Activated T-cell treated with anti-CD3 and anti-CD28 coated beads, Interleukin-2, amount 50 U/mL, for 4 hours (primary cell): Measurements from ENCODE around the gene OR2T5. TPM values are rescaled to one million over a fixed set of nuclear protein-coding genes. Genes with fewer than 3 reads are reported as not detected.
"Not testable (repeated sequence)": the region's sequence is repeated elsewhere in the genome, so short reads cannot be mapped to it uniquely, and the experiment has no call there.

Experiments
- ATAC-seq, 2 donors: fragments of 200-7000 bp; cut with Tn5 transposase; one replicate each; pipeline ENCODE4 v1.10.0; 2021
- DNase-seq: peaks from one replicate; pipeline ENCODE4 v3.0.0-alpha.2; 2020
- H3K27me3 Mint-ChIP-seq: one replicate; pipeline ENCODE4 v1.8.0; 2021; ENCODE audit warnings: low read depth, mixed read lengths
- H3K36me3 Mint-ChIP-seq: one replicate; pipeline ENCODE4 v1.8.0; 2022; ENCODE audit warnings: mixed read lengths; ENCODE audit not compliant: insufficient read depth
- H3K4me1 Mint-ChIP-seq: one replicate; pipeline ENCODE4 v1.8.0; 2021; ENCODE audit warnings: low read depth, mixed read lengths
- H3K4me3 Mint-ChIP-seq: one replicate; pipeline ENCODE4 v1.8.0; 2021; ENCODE audit warnings: mild to moderate bottlenecking, moderate library complexity, mixed read lengths
- H3K9me3 Mint-ChIP-seq: one replicate; pipeline ENCODE4 v1.8.0; 2021; ENCODE audit warnings: mixed read lengths
- total RNA-seq, 3 donors: library from RNA; stranded (reverse); gene quantifications; one replicate each; pipeline ENCODE4 v1.2.1, GENCODE V29; 2021

Gene OR2T5
- total RNA-seq, 3 donors from 2014 or later = not detected

DNA sequence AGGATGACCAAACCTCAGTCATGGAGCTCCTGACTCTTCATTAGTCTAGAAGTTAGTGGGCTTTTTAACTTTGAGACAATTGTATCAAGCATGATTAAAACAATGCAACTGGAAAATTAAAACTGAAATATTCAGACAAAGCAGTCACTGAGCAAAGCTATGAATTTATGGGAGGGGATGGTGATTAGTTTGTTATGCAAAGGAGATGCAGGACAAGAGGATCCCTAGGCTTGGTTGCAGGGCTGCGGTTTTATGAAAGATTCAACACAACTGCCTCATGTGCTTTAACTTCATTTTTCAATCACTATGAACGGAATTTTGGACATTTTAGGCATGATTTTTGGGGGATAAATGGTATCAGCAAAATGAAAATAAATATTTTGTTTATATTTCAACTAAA, 16.3 kb upstream of the OR2T5 start:
- not testable (repeated sequence) for H3K27me3 Mint-ChIP-seq, H3K9me3 Mint-ChIP-seq, DNase-seq, H3K36me3 Mint-ChIP-seq, ATAC-seq, H3K4me3 Mint-ChIP-seq, H3K4me1 Mint-ChIP-seq

DNA sequence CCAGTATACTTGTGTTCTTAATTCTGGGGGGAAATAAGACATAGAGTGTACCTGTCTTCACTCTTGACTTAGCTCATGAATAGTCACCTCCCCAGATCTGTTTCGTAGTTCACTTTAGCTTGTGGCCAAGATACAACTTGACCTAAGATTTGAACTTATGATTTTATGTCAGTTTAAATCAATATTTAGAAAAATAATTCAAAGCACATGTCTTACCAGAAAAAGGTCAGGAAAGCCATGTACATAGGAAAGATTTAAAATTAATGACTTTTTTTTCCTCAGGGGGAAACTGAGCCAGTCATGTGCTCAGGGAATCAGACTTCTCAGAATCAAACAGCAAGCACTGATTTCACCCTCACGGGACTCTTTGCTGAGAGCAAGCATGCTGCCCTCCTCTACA, 15.3 kb upstream of the OR2T5 start, which contains the start of gene OR2T3:
Gene OR2T3 (plus strand): TSS at position 301 of the 400 bp plus-strand sequence. CDS start 0 bp downstream, at position 301.
- not testable (repeated sequence) for H3K36me3 Mint-ChIP-seq, DNase-seq, H3K27me3 Mint-ChIP-seq, H3K9me3 Mint-ChIP-seq, H3K4me1 Mint-ChIP-seq, H3K4me3 Mint-ChIP-seq, ATAC-seq

DNA sequence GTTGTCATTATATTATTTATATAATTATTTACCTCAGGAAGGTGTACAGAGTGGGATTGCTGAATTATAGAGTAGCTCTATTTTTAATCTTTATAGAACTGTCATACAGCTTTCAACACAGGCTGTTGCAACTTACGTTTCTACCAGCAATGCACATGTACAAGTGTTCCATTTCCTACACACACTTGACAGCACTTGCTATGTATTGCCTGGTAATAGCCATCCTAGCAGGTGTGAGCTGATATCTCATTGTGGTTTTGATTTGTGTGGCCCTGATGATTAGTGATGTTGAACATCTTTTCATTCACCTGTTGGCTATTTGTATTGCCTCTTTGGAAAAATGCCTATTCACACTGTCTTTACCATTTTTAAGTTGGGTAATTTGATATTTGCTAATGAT, 12.7 kb upstream of the OR2T5 start:
- H3K4me1 Mint-ChIP-seq, H3K27me3 Mint-ChIP-seq, H3K4me3 Mint-ChIP-seq, H3K36me3 Mint-ChIP-seq, DNase-seq, H3K9me3 Mint-ChIP-seq, ATAC-seq: not testable (repeated sequence)

DNA sequence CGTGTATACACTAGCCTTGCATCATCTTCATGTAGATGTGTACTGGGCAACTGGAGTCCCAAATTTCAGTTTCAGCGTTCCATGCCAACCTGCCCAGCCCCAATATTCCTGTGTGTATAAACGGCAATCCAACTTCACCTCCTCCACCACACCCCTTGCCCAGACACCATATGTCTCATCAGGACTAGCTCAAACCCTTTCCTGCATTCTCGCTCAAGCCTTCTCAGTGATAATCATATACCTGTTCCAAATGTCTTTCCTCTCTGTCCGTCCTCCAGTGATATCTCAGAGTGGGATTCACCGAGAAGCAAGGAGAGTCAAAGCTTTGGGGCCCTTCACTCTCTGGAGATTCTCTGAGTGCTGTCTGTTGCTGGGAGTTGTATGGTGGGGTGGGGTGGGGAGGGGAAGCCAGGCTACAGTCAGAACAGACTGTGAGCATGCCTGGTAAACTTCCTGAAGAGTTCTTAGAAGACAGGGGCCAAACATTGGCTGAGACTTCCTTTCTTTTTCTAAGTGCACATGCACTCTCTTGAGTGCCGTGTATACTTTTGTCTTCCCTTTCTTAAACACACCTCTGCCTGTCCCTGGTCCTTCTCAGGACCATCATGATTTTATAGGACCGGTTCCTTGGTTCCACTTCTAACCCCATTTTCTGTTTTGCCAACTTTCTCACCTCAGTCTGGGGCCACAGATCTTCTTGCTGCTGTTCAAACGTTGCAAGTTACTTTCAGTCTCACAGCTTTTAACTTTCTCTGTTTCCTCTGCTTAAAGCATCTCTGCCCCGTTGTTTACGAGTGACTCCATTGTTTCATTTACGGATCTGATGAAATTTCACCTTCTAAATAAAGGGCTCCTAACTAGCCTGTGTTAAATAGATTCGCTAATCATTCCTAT, 6.5 kb upstream of the OR2T5 start:
- not testable (repeated sequence) for H3K27me3 Mint-ChIP-seq, H3K36me3 Mint-ChIP-seq, DNase-seq, H3K9me3 Mint-ChIP-seq
- peaks cover 18% of the 10 kb centered on the region for H3K4me1 Mint-ChIP-seq
- H3K4me3 Mint-ChIP-seq = peak overlapping the region; percentile 89
- ATAC-seq = peak; percentile 81 to 90

DNA sequence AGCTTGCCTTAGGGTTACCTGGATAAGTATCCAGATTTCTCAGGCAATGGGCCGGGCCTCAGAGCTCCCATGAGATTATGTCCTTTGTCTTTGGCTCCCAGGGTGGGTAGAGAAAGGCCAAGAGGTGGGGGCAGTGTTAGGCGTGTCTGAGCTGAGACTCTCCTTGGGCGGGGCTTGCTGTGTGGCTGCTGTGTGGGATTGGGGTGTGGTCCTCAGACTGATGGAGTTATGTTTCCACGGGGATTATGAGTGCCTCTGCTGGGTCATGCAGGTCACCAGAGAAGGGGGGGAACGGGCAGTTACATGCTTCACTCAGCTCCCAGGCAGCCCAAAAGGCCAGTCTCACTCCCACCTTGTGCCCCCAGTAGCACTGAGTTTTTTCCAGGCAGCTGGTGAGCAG, 8.3 kb downstream of the OR2T5 start:
- ATAC-seq, DNase-seq, H3K4me3 Mint-ChIP-seq, H3K27me3 Mint-ChIP-seq, H3K36me3 Mint-ChIP-seq, H3K9me3 Mint-ChIP-seq, H3K4me1 Mint-ChIP-seq: not testable (repeated sequence)

DNA sequence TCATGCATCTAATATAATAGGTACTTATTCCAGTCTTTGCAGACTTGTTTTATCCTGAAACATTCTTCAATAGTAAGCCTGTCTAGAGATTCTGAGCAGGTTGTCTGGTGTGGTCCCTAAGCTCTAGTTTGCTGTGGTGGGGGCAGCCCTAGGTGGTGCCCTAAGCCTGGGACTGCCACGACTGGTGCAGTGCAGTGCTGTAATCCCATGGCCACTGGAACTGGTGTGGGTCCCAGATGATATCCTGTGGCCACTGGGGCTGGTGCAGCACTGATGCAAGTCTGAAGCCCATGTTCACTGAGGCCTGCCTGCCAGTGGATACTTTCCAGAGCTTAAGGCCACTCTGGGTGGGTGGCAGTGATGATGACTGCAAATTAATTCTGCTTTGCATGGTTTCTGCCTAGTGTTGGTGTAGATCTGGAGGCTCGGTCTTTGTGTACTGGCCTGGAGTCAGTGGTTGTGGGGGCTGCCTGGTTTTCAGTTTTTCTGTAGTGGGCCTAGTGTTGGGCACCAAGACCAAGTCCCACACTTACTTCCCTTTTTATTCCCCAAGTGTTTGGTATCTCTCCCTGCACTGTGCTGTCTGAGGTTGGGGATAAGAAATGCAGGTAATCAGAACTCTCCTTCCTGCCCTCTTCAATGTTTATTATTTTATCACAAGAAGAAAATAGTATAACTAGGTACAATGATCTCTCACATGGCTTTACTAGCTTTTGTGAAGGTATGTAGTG, 12.1 kb downstream of the OR2T5 start:
- not testable (repeated sequence) for H3K36me3 Mint-ChIP-seq, H3K9me3 Mint-ChIP-seq, H3K4me3 Mint-ChIP-seq, H3K27me3 Mint-ChIP-seq, DNase-seq, H3K4me1 Mint-ChIP-seq, ATAC-seq

DNA sequence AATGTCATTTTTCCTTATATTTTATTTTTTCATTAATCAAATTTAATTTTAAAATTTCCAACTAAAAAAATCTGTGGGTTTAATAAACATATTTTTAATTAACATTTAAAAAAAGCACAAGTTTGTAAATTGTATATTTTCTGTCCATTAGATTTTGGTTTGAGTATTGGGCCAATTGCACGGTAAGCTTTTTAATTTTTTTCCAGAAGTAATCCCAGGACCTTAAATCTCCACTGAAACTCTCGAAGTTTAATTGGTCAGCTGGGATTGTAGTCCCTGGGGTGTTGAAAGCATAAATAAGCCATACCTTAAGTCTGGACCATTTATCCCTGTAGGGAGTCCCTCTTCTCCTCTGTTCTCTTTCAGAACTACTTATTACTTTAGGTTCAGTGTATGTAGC, 19.4 kb downstream of the OR2T5 start, which contains the start of gene OR2G6:
Gene OR2G6 (plus strand): TSS at position 301 of the 400 bp plus-strand sequence. CDS start 13,574 bp downstream, outside the sequence.
- not testable (repeated sequence) for H3K4me1 Mint-ChIP-seq, H3K4me3 Mint-ChIP-seq, H3K36me3 Mint-ChIP-seq, DNase-seq, H3K9me3 Mint-ChIP-seq, H3K27me3 Mint-ChIP-seq, ATAC-seq

DNA sequence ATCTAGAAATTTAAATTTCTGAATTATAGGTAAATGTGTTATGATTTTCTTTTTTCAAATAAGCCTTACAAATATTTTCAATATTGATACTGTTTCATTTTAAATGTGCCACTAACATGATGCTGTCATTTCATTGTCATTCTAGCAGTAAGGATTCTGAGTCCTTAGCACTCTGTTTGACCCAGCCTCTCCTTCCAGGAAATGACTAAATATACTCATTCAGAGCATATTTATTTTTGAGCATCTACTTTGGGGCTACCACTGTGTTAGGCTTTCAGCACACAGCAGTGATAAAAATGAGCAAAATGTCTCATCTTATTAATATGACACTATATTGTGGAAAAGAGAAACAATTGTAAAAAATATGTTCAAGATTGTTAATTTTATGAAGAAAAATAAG, 21.8 kb downstream of the OR2T5 start:
- not testable (repeated sequence) for DNase-seq, ATAC-seq, H3K4me3 Mint-ChIP-seq, H3K27me3 Mint-ChIP-seq, H3K36me3 Mint-ChIP-seq, H3K9me3 Mint-ChIP-seq, H3K4me1 Mint-ChIP-seq

DNA sequence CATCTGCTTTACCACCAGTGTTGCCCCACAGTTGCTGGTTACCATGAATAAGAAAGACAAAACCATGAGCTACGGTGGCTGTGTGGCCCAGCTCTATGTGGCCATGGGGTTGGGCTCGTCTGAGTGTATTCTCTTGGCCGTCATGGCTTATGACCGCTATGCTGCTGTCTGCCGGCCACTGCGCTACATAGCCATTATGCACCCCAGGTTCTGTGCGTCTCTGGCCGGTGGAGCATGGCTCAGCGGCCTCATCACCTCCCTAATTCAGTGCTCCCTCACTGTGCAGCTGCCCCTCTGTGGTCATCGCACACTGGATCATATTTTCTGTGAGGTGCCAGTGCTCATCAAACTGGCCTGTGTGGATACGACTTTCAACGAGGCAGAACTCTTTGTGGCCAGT, 33.5 kb downstream of the OR2T5 start:
- peaks cover 2% of the 10 kb centered on the region for H3K27me3 Mint-ChIP-seq
- no peaks in the 10 kb centered on the region for H3K4me1 Mint-ChIP-seq
- H3K36me3 Mint-ChIP-seq = no peaks in the 10 kb centered on the region
- no peak for ATAC-seq
- H3K4me3 Mint-ChIP-seq = no peak overlapping the region
- H3K9me3 Mint-ChIP-seq = no peaks in the 10 kb centered on the region
- DNase-seq = no peak

DNA sequence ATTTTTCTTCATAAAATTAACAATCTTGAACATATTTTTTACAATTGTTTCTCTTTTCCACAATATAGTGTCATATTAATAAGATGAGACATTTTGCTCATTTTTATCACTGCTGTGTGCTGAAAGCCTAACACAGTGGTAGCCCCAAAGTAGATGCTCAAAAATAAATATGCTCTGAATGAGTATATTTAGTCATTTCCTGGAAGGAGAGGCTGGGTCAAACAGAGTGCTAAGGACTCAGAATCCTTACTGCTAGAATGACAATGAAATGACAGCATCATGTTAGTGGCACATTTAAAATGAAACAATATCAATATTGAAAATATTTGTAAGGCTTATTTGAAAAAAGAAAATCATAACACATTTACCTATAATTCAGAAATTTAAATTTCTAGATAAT, 49.1 kb downstream of the OR2T5 start:
- not testable (repeated sequence) for DNase-seq, H3K9me3 Mint-ChIP-seq, ATAC-seq, H3K4me1 Mint-ChIP-seq, H3K4me3 Mint-ChIP-seq, H3K36me3 Mint-ChIP-seq, H3K27me3 Mint-ChIP-seq

Other genes starting within 250 kb of the OR2T5 start
- gene OR2T33, start 210.6 kb upstream of the OR2T5 start, total RNA-seq = not detected
- gene OR2T12, start 185.2 kb upstream of the OR2T5 start, total RNA-seq = not detected
- not detected for gene OR2M7, start 164.0 kb upstream of the OR2T5 start, total RNA-seq
- not detected for gene OR14C36, start 139.8 kb upstream of the OR2T5 start, total RNA-seq
- gene OR2T4, start 126.9 kb upstream of the OR2T5 start, total RNA-seq = not detected
- not detected for gene OR2T6, start 112.8 kb upstream of the OR2T5 start, total RNA-seq
- not detected for gene OR2T1, start 85.5 kb upstream of the OR2T5 start, total RNA-seq
- not detected for gene OR2T2, start 43.0 kb upstream of the OR2T5 start, total RNA-seq
- not detected for gene OR2T3, start 15.2 kb upstream of the OR2T5 start, total RNA-seq
- not detected for gene OR2G6, start 19.5 kb downstream of the OR2T5 start, total RNA-seq
- not detected for gene OR2T29, start 74.2 kb downstream of the OR2T5 start, total RNA-seq
- gene OR2T34, start 86.2 kb downstream of the OR2T5 start, total RNA-seq = not detected
- gene OR2T10, start 109.1 kb downstream of the OR2T5 start, total RNA-seq = not detected
- gene OR2T11, start 146.5 kb downstream of the OR2T5 start, total RNA-seq = not detected
- not detected for gene OR2T35, start 156.7 kb downstream of the OR2T5 start, total RNA-seq
- not detected for gene OR2T27, start 166.9 kb downstream of the OR2T5 start, total RNA-seq
- gene OR14I1, start 214.2 kb downstream of the OR2T5 start, total RNA-seq = not detected